Endometrial microvascular endothelial cells (primary cell): ENCODE measurements around the gene USP48. TPM values are rescaled to one million over a fixed set of nuclear protein-coding genes. Genes with fewer than 3 reads are reported as not detected.

Source experiments
- in situ Hi-C: cut with HindIII; loops from 2 replicates; pipeline ENCODE4 v1.10.0; 2017; ENCODE audit warnings: low sequenced_read_pairs, low pct_unique_long_range_greater_than_20kb; ENCODE audit errors: inconsistent ontology term
- total RNA-seq: library from RNA; depleted of rRNA; stranded (reverse); fragments of >200 nt; gene quantifications from one replicate; pipeline ENCODE4 v1.2.3, GENCODE V29; 2015; ENCODE audit errors: inconsistent ontology term

Gene USP48
- total RNA-seq, 1 donor from 2014 or later: 50.8 TPM

DNA sequence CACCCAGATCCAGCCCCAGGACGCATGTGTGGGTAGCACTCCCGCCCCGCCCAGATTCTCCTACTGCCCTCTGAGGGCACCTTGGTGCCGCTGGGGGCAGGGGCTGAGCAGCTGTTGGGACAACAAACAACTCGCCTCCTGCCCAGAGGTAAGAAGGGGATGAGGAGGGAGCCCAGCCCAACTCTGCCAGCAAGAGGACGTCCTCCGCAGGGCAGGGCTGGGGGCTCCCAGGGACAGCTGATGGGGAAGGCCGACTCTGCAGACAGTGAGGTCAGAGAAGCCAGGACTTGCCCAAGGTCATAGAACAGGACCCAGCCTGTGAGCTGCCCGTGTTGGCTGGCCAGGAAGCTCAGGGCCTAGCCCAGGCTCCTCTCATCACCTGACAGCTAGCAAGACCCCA is 132.5 kb downstream of the USP48 start:
- in situ Hi-C loops: no loop called here

- in situ Hi-C loops: no loop called here
Measured at GRCh38 chr1:21649315-21649714, 133.6 kb downstream of the USP48 start.

- in situ Hi-C loops: no loop called here
Measured at GRCh38 chr1:21648791-21649190, 134.2 kb downstream of the USP48 start.

DNA sequence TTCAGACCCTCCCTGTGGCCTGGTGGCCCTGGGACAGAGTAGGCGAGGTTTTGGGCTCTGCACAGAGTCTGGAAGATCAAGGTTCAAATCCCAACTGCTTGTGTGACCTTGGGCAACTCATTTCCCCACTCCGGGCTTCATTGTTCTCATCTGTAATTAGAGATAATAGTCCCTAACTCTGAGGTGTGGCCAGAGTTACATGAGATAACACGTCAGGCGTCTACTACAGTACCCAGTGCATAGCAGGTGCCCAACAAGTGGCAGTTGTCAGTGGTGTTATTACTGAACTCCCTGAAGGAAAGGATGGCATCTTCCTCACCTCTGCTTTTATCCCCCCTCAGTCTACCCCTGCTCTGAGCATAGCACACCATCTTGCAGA is 134.6 kb downstream of the USP48 start:
- in situ Hi-C loops: no loop called here

DNA sequence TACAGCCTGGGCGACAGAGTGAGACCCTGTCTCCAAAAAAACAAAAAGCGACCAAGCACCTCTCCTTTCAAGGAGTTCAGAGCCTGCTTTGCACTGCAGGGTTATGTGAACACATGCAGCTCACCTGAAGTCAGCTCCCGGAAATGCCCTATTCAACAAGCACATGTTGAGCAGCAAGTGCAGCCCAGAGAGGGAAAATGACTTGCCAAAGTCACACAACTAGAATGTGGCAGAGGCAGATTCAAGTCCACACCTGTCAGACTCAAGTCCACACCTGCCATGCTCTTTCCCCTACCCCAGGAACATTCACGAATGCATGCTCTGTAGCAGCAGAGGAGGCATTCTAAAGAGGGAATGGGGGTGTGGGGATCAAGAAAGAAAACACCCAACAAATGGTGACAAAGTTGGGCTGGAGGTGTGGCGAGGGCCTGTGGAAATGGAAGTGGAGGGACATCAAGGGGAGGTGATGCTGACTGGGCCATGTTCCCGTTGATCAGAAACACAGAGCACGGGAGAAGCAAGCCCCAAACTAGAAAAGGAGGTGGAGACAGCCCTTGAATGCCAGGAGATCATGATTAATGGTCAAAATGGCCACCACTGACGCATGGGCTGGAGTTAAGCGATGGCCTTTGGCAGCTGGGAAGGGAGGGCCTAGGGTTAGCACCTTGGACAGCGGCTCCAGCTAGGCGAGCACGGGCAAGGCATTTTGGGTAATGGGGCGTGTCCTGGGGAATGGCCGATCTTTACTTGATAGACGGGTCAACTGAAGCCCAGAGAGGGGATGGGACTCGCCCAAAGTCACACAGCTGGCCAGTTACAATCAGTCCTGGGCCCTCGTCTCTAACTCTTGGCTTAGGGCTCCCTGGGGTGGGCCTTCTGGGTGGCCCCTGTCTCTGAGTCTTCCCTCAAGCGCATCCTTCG is 135.3 kb downstream of the USP48 start:
- in situ Hi-C loops: no loop called here

GRCh38 chr1:21645550-21645949 is 137.4 kb downstream of the USP48 start:
- in situ Hi-C loops: no loop called here

DNA sequence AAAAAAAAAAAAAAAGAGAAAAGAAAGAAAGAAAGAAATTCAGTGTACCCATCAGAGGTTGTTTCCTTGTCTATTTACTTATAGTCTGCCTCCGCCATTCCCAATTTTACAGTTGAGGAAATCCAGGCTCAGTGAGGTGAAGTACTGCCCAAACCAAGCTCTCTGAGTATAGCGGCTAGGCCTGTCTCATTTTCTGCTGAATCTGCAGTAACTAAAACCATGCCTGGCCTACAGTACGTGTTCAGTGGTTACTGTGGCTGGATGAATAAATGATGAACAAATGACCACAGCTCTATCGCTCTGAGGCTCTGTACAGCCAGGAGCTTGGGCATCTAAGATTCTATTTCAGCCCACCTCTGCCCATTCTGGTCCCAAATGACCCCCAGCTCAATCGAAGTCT is 138.0 kb downstream of the USP48 start:
- in situ Hi-C loops: no loop called here

GRCh38 chr1:21644348-21644747 is 138.6 kb downstream of the USP48 start:
- in situ Hi-C loops: no loop called here

DNA sequence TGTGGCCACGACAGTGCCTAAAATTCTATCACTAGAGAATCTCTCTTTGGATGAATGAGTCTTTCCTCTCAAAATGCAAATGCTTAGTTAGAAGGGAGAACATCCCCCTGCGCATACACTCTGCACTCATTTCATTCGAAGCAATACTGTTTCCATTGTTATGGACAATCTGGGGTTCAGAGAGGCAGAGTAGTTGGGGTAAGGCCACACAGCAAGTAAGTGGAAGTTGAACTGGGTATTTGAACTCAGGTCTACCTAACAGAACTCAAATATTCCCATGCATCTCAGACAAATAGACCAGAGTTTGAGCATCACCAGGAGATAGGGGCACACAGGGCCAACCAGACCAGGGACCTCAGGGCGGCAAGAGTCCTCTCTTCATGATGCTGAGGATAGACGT is 139.3 kb downstream of the USP48 start:
- in situ Hi-C loops: no loop called here

- in situ Hi-C loops: no loop called here
Measured at GRCh38 chr1:21641967-21642739, 140.8 kb downstream of the USP48 start.

DNA sequence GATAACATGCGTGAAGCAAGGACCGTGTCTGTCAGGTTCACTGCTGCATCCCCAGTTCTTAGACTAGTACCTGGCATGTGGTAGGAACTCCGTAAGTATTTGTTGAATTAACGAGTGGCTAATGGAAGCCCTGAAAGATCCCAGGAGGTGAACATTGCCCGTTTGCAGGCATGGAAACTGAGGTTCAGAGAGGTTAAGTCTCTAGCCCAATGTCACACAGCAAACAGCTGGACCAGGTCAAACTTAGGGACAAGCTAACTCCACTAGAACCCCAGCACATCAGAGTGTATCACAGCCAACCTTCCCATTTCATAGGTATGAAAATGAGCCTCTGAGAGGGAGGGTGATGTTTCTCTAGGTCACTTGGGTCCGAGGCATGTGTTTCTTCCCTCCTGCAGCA is 141.4 kb downstream of the USP48 start:
- in situ Hi-C loops: no loop called here

DNA sequence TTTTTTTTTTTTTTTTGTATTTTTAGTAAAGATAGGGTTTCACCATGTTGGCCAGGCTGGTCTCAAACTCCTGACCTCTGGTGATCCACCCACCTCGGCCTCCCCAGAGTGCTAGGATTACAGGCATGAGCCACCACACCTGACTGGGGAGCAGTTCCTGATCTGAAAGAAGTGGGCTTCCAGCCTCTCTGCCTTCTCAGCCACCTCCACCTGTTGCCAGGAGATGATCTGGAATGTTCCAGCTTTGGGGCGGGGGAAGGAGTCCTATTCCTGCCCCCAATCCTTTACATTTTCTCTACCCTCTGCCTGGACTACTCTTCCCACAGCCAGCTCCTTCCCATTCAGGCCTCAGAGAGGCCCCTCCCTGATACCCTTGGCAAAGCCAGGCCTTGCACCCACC is 141.9 kb downstream of the USP48 start:
- in situ Hi-C loops: no loop called here

- in situ Hi-C loops: no loop called here
Measured at GRCh38 chr1:21640653-21641052, 142.3 kb downstream of the USP48 start.

DNA sequence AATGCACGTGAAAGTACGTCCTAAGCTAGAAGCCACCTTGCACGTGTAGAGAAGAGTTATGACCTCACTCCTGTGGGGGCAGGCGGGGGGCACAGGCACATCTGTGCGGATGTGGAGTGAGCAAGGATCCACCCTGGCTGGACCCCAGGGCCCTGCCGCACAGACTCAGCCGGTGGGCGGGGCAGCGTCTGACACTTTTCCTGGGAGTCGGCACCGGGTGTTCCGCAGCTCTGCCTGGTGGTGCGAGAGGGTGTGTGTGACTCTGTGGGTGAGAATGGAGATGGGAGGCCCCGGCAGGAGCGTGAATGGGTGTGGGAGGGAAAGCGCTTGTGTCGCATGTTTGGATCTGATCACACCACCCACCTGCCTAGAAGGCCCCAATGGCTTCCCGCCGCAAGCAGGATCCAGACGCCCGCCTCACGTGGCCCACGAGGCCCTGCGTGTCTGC is 143.3 kb downstream of the USP48 start:
- in situ Hi-C loops: no loop called here

GRCh38 chr1:21638531-21639341 is 144.2 kb downstream of the USP48 start:
- in situ Hi-C loops: no loop called here

- in situ Hi-C loops: no loop called here
Measured at GRCh38 chr1:21637514-21637913, 145.4 kb downstream of the USP48 start.

GRCh38 chr1:21636029-21636428 is 146.9 kb downstream of the USP48 start:
- in situ Hi-C loops: no loop called here

GRCh38 chr1:21634806-21635535 is 148.0 kb downstream of the USP48 start:
- in situ Hi-C loops: no loop called here
